Stimulated activated CD4-positive, alpha-beta T cell treated with anti-CD3 and anti-CD28 coated beads, TNF-alpha, amount 100 ng/mL, for 48 hours (primary cell): ENCODE results near the gene PCDHGA5.
"Not testable (repeated sequence)": the region's sequence is repeated elsewhere in the genome, so short reads cannot be mapped to it uniquely, and the experiment has no call there.

Experiments
- DNase-seq, 3 donors: peaks; one replicate each; pipeline ENCODE4 v3.0.0-alpha.2; 2020; ENCODE audit warnings: low read depth in 3 of 3

Gene PCDHGA5

DNA sequence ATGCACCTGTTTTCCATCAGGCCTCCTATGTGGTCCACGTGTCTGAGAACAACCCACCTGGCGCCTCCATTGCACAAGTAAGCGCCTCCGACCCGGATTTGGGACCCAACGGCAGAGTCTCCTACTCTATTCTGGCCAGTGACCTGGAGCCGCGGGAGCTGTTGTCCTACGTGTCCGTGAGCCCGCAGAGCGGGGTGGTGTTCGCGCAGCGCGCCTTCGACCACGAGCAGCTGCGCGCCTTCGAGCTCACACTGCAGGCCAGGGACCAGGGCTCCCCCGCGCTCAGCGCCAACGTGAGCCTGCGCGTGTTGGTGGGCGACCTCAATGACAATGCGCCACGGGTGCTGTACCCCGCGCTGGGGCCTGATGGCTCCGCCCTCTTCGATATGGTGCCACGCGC, 12.4 kb upstream of the PCDHGA5 start:
- DNase-seq = no peak

DNA sequence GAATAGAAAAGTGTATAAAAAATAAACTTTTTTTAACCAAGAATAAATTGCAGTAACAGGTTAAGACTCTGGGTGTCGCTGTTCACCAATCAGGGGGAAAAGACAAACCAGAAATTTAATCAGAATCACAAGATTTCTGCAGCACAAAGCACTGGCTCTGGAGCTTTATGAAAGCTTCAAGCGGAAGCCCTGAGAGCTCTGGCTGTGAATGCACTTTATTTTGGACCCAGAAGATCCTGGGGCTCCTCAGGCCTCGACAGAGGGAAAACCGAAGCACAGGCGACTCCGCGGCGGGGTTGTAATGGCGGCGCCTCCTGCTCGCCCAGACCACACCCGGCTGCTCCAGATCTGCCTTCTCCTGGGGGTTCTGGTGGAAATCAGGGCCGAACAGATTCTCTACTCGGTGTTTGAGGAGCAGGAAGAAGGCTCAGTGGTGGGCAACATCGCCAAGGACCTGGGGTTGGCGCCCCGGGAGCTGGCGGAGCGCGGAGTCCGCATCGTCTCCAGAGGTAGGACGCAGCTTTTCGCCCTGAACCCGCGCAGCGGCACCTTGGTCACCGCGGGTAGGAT, 9.0 kb upstream of the PCDHGA5 start, which contains the start of gene PCDHGA4:
Gene PCDHGA4, plus strand, starts transcription at position 122 of the 570 bp plus-strand sequence. Its CDS starts 87 bp downstream, at position 209.
- DNase-seq = no peak

DNA sequence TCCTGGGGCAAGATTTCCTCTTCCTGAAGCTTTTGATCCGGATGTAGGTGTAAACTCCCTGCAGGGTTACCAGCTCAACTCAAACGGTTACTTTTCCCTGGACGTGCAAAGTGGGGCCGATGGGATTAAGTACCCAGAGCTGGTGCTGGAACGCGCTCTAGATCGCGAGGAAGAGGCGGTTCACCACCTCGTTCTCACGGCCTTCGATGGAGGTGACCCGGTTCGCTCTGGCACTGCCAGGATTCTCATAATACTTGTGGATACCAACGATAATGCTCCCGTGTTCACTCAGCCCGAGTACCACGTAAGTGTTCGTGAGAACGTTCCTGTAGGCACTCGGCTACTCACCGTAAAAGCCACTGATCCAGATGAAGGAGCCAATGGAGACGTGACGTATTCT, 8.3 kb upstream of the PCDHGA5 start:
- DNase-seq = no peak

DNA sequence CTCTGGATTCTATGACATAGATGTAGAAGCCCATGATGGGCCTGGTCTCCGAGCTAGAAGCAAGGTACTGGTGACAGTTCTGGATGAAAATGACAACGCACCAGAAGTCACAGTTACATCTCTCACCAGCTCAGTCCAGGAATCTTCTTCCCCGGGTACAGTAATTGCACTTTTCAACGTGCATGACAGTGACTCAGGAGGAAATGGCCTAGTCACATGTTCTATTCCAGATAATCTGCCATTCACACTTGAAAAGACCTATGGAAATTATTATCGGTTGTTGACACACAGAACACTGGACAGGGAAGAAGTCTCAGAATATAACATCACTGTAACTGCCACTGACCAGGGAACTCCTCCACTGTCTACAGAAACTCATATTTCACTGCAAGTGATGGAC, 7.8 kb upstream of the PCDHGA5 start:
- no peak for DNase-seq

DNA sequence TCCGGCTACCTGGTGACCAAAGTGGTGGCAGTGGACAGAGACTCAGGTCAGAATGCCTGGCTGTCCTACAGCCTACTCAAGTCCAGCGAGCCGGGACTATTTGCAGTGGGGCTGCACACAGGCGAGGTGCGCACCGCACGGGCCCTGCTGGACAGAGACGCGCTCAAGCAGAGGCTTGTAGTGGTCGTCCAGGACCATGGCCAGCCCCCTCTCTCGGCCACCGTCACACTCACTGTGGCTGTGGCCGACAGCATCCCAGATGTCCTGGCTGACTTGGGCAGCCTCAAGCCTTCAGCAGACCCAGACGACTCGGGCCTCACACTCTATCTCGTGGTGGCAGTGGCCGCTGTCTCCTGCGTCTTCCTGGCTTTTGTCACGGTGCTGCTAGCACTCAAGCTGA, 7.0 kb upstream of the PCDHGA5 start:
- DNase-seq = no peak

DNA sequence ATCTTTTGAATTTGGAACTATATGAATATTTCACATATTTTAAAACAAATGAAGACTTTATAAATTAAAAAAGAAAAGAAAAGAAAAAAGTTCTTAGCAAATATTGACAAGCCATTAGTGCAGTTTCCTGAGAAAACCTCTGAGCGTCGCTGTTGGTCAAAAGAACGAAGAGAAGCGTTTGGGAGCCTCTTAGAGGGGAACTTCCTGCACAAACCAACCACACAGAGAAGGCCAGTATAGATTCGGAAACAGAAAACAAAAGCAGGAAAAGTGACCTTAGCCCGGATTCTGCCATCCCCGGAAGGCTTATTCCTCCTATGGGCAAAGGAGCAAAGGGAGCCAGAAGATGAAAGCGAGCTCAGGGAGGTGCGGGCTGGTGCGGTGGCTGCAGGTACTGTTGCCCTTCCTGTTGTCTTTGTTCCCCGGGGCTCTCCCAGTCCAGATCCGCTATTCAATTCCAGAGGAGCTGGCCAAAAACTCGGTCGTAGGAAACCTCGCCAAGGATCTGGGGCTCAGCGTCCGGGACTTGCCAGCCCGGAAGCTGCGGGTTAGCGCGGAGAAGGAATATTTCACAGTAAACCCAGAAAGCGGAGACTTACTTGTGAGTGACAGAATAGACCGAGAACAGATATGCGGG, 4.1 kb upstream of the PCDHGA5 start, which contains the start of gene PCDHGB2:
Gene PCDHGB2, plus strand, starts transcription at position 205 of the 637 bp plus-strand sequence. Its CDS starts 142 bp downstream, at position 347.
- no peak for DNase-seq

DNA sequence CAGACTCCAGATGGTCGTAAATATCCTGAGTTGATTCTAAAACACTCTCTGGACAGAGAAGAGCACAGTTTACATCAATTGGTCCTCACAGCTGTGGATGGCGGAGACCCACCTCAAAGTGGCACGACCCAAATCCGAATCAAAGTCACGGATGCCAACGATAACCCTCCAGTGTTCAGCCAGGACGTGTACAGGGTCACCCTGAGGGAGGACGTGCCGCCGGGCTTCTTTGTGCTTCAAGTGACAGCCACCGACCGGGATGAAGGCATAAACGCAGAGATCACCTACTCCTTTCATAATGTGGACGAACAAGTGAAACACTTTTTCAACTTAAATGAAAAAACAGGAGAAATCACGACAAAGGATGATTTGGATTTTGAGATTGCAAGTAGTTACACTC, 3.3 kb upstream of the PCDHGA5 start:
- DNase-seq = no peak

DNA sequence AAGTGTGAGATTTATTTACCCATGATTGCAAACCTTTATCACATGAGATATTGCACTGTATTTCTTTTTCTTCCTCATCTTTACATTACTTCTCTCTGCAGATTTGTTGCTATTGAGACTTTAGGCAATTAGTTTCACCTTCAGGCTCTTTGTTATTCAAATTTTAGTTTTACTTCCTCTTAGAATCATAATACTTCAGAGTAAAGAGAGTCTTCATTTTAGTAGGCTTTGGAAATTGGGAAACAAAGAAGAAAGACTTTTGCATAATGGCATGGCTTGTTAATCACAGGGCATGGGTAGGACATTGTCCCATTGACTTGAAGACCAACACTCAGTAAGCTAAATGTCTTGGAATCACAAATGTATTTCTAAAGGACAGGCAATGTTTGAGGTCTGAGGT, 1.2 kb upstream of the PCDHGA5 start:
- no peak for DNase-seq

DNA sequence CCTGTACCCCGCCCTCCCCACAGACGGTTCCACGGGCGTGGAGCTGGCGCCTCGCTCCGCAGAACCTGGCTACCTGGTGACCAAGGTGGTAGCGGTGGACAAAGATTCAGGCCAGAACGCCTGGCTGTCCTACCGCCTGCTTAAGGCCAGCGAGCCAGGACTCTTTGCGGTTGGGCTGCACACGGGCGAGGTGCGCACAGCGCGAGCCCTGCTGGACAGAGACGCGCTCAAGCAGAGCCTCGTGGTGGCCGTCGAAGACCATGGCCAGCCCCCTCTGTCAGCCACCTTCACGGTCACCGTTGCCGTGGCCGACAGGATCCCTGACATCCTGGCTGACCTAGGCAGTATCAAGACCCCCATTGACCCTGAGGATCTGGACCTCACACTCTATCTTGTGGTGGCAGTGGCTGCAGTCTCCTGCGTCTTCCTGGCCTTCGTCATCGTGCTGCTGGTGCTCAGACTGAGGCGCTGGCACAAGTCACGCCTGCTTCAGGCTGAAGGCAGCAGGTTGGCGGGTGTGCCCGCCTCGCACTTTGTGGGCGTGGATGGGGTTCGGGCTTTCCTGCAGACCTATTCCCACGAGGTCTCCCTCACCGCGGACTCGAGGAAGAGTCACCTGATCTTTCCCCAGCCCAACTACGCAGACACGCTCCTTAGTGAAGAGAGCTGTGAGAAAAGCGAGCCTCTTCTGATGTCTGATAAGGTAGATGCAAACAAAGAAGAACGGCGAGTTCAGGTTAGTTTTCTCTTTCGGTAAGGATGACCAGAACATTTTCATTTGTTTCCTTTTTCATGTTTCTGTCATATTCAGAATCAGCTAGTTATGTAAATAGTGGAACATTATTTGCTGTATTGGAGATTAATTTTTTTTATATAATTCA, 2.3 kb downstream of the PCDHGA5 start:
- DNase-seq = no peak

DNA sequence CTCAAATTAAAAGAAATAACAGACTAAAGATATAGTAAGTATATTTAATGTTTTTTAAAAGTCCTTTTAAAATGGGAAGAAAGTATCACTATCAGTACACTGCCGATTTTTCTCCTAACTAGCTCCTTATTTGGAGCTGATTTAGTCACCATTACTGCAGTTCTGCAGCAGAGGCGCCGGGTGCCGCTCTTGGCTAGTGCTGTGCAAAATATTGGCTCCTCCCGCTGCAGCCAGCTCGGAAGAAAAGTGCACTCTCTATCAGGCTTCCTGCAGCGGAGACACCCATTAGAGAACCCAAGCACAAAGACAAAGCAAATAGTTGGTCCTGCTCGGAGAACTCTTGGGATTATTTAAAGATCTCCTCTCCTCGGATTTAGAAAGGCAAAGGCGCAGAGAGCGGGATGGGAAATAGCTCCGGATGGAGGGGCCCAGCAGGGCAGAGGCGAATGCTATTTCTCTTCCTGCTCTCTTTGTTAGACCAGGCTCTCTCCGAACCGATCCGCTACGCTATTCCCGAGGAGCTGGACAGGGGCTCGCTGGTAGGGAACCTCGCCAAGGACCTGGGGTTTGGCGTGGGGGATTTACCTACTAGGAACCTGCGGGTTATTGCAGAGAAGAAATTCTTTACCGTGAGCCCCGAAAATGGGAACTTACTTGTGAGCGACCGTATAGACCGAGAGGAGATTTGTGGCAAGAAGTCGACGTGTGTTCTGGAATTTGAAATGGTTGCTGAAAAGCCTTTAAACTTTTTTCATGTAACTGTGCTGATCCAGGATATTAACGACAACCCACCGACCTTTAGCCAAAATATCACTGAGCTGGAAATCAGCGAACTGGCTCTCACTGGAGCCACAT, 6.3 kb downstream of the PCDHGA5 start, which contains the start of gene PCDHGB3:
Gene PCDHGB3, plus strand, starts transcription at position 249 of the 855 bp plus-strand sequence. Its CDS starts 153 bp downstream, at position 402.
- DNase-seq = no peak

DNA sequence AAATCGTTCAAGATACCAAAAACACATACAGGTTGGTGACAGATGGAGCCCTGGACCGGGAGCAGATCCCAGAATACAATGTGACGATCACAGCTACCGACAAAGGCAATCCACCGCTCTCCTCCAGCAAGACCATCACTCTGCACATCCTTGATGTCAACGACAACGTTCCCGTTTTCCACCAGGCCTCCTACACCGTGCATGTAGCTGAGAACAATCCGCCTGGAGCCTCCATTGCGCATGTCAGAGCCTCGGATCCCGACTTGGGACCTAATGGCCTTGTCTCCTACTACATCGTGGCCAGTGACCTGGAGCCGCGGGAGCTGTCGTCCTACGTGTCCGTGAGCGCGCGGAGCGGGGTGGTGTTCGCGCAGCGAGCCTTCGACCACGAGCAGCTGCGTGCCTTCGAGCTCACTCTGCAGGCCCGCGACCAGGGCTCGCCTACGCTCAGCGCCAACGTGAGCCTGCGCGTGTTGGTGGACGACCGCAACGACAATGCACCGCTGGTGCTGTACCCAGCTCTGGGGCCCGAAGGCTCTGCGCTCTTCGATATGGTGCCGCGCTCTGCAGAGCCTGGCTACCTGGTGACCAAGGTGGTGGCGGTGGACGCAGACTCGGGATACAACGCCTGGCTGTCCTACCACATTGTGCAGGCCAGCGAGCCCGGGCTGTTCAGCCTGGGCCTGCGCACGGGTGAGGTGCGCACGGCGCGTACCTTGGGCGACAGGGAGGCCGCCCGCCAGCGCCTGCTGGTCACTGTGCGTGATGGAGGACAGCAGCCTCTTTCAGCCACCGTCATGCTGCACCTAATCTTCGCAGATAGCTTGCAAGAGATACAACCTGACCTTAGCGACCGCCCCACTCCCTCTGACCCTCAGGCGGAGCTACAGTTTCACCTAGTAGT, 7.9 kb downstream of the PCDHGA5 start:
- DNase-seq = no peak

DNA sequence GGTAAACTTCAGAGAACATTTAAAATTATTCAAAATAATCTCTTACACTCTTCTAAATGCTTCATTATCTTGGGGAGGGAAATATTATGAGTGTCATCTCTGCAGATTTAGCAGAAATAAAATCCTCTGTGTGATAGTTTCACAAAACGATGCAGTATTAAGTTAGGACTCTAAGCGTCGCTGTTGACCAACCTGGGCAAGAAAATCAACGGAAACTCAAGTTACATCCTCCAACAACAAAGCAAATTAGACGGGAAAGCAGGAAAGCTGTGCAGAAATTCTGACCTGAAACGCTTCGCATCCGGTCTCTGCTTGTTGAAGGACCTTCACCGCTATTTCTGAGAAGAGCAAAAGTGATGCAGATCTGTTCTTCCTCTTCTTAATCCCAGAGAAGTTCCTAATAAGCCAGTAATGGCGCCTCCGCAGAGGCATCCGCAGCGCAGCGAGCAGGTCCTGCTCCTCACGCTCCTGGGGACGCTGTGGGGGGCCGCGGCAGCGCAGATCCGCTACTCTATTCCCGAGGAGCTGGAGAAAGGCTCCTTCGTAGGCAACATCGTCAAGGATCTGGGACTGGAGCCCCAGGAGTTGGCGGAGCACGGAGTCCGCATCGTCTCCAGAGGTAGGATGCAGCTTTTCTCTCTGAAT, 9.8 kb downstream of the PCDHGA5 start, which contains the start of gene PCDHGA6:
Gene PCDHGA6, plus strand, starts transcription at position 219 of the 645 bp plus-strand sequence. Its CDS starts 193 bp downstream, at position 412.
- no peak for DNase-seq

DNA sequence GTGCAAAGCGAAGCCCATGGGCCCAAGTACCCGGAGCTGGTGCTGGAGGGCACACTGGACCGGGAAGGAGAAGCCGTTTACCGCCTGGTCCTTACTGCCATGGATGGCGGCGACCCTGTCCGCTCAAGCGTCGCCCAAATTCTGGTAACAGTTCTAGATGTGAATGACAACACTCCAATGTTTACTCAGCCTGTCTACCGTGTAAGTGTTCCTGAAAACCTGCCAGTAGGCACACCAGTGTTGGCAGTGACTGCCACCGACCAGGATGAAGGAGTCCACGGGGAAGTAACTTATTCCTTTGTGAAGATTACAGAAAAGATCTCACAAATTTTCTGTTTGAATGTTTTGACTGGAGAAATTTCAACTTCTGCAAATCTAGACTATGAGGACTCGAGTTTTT, 10.7 kb downstream of the PCDHGA5 start:
- no peak for DNase-seq

DNA sequence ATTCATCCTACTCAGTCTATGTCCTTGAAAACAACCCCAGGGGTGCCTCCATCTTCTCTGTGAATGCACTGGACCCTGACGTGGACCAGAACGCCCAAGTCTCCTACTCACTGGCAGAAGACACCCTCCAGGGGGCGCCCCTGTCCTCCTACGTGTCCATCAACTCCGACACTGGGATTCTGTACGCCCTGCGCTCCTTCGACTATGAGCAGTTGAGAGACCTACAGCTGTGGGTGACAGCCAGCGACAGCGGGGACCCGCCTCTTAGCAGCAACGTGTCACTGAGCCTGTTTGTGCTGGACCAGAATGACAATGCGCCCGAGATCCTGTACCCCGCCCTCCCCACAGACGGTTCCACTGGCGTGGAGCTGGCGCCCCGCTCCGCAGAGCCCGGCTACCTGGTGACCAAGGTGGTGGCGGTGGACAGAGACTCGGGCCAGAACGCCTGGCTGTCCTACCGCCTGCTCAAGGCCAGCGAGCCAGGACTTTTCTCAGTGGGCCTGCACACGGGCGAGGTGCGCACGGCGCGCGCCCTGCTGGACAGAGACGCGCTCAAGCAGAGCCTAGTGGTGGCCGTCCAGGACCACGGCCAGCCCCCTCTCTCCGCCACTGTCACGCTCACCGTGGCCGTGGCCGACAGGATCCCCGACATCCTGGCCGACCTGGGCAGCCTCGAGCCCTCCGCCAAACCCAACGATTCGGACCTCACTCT, 11.6 kb downstream of the PCDHGA5 start:
- not testable (repeated sequence) for DNase-seq

DNA sequence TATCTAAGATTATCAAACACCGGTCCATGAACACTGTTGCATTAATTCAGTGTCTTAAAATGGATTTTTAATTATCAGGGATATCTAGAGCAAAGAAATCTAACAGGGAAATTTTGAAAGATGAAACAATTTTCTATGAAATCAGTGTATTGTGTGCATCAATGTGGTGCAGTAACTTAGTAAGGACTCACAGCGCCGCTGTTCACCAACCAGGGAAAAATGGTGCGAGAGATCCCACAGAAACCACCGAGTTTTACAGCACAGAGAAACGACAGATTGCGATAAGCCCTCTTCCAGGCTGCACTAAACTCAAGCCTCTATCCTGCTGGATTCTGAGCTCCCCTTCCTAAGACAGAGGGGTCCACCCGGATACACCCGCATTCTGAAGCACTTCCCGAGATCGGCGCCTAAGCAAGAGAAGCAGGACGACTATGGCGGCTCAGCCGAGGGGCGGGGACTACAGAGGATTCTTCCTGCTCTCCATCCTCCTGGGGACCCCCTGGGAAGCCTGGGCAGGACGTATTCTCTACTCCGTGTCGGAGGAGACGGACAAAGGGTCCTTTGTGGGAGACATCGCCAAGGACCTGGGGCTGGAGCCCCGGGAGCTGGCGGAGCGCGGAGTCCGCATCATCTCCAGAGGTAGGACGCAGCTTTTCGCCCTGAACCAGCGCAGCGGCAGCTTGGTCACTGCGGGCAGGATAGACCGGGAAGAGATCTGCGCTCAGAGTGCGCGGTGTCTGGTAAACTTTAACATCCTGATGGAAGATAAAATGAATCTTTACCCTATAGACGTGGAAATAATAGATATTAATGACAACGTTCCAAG, 18.7 kb downstream of the PCDHGA5 start, which contains the start of gene PCDHGA7:
Gene PCDHGA7, plus strand, starts transcription at position 274 of the 826 bp plus-strand sequence. Its CDS starts 158 bp downstream, at position 432.
- no peak for DNase-seq

DNA sequence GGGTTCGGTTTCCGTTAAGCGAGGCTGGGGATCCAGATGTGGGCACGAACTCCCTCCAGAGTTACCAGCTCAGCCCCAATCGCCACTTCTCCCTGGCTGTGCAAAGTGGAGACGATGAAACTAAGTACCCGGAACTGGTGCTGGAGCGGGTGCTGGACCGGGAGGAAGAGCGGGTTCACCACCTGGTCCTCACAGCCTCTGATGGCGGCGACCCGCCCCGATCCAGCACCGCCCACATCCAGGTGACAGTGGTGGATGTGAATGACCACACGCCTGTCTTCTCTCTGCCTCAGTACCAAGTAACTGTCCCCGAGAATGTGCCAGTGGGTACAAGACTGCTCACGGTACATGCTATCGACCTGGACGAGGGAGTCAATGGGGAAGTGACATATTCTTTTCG, 19.4 kb downstream of the PCDHGA5 start:
- no peak for DNase-seq

DNA sequence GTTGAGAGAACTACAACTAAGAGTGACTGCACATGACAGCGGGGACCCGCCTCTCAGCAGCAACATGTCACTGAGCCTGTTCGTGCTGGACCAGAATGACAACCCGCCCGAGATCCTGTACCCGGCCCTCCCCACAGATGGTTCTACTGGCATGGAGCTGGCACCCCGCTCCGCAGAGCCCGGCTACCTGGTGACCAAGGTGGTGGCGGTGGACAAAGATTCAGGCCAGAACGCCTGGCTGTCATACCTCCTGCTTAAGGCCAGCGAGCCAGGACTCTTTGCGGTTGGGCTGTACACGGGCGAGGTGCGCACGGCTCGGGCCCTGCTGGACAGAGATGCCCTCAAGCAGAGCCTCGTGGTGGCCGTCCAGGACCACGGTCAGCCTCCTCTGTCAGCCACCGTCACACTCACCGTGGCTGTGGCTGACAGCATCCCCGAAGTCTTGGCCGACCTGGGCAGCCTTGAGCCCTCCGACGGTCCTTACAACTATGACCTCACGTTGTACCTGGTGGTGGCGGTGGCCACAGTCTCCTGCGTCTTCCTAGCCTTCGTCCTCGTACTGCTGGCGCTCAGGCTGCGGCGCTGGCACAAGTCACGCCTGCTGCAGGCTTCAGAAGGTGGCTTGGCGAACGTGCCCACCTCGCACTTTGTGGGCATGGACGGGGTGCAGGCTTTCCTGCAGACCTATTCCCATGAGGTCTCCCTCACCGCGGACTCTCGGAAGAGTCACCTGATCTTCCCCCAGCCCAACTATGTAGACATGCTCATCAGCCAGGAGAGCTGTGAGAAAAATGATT, 20.7 kb downstream of the PCDHGA5 start:
- DNase-seq = no peak
